ENCODE data around the gene HP. TPM values are rescaled to one million over a fixed set of nuclear protein-coding genes. Genes with fewer than 3 reads are reported as not detected.

Gene HP
- total and polyA plus RNA-seq, 2 of the 13 experiments (the other 11 are each of a cell fraction or from before 2014, with no cell fraction given), result 387 to 524 TPM

- Histone ChIP-seq H4K20me1 (ENCODE audit: insufficient read depth, low read length) (no peaks in the 10 kb centered on the region), H3K79me2 (ENCODE audit: insufficient read depth, low read length) (no peaks in the 10 kb centered on the region), H3K9me3 (ENCODE audit: low read length) (no peaks in the 10 kb centered on the region), H3K27me3 (ENCODE audit: control insufficient read depth in 1 of 2, insufficient read depth in 2 of 2, low read length in 2 of 2) (no peaks in the 10 kb centered on the region), H3K4me3 (replicated peaks in 1 of 3; ENCODE audit: insufficient read depth in 1 of 3, low read depth in 2 of 3, low read length in 3 of 3) (no peak overlapping the region), H3K36me3 (replicated peaks in 1 of 2; ENCODE audit: control insufficient read depth in 1 of 2, insufficient read depth in 2 of 2, low read length in 2 of 2) (no peaks in the 10 kb centered on the region), H3K27ac (ENCODE audit: extremely low read length, insufficient read depth, low read length) (no peak overlapping the region), H3K4me2 (ENCODE audit: low read depth, low read length) (no peak overlapping the region), H2AFZ (ENCODE audit: low read length) (no peak overlapping the region), H3K4me1 (ENCODE audit: insufficient read depth, low read length) (peaks cover 22% of the 10 kb centered on the region), H3K9ac (ENCODE audit: insufficient read depth, low read depth, low read length) (no peak overlapping the region)
- ATAC-seq (no peak), DNase-seq (ENCODE audit: low spot score) (no peak), FAIRE-seq (no peak)
- no TSS peak for BruUV-seq (replicated peaks)
- in situ Hi-C loops (cut with HindIII; ENCODE audit: extremely low pct_ligation_motif_present, low pct_unique_long_range_greater_than_20kb) (no loop called here), intact Hi-C loops (cut with micrococcal nuclease; ENCODE audit: unreplicated experiment) (no loop called here)
- POLR2A ChIA-PET, result no interaction called here
- TF ChIP-seq PCBP2 (optimal IDR thresholded peaks at IDR 0.05; ENCODE audit: low read depth, low read length, poor library complexity, severe bottlenecking), result no peak
- CTCF ChIA-PET (ENCODE audit: low intra/inter-chr PET ratio, low total read pairs), result no interaction called here
- 89% methylated on average over 4 of the region's 4 CpGs for WGBS (ENCODE audit: low lambda C conversion rate)
Observed at GRCh38 chr16:72033437-72033836, 20.9 kb upstream of the HP start.

- Histone ChIP-seq H4K20me1 (ENCODE audit: insufficient read depth, low read length) (no peaks in the 10 kb centered on the region), H3K4me1 (ENCODE audit: insufficient read depth, low read length) (0 out of 2 replicates have a peak, but pooled peaks cover 7% of the 10 kb centered on the region), H2AFZ (ENCODE audit: low read length) (no peak overlapping the region), H3K9me3 (ENCODE audit: low read length) (no peaks in the 10 kb centered on the region), H3K4me3 (replicated peaks in 1 of 3; ENCODE audit: insufficient read depth in 1 of 3, low read depth in 2 of 3, low read length in 3 of 3) (no peak overlapping the region), H3K9ac (ENCODE audit: insufficient read depth, low read depth, low read length) (no peak overlapping the region), H3K36me3 (replicated peaks in 1 of 2; ENCODE audit: control insufficient read depth in 1 of 2, insufficient read depth in 2 of 2, low read length in 2 of 2) (no peaks in the 10 kb centered on the region), H3K27me3 (ENCODE audit: control insufficient read depth in 1 of 2, insufficient read depth in 2 of 2, low read length in 2 of 2) (no peaks in the 10 kb centered on the region), H3K4me2 (ENCODE audit: low read depth, low read length) (no peak overlapping the region), H3K27ac (ENCODE audit: extremely low read length, insufficient read depth, low read length) (no peak overlapping the region), H3K79me2 (ENCODE audit: insufficient read depth, low read length) (no peaks in the 10 kb centered on the region)
- no TSS peak for BruUV-seq (replicated peaks)
- intact Hi-C loops (cut with micrococcal nuclease; ENCODE audit: unreplicated experiment), result no loop called here
- 92% methylated on average over 5 of the region's 5 CpGs for WGBS (ENCODE audit: low lambda C conversion rate)
- FAIRE-seq (no peak), DNase-seq (ENCODE audit: low spot score) (no peak), ATAC-seq (no peak)
- TF ChIP-seq MAFK (conservative IDR thresholded peaks at IDR 0.05 in 1 of 2, IDR thresholded peaks at IDR 0.05 in 1 of 2; ENCODE audit: low read length in 2 of 2) (peak in 1 of 2 experiments; percentile 7; a peak in 2 of 4 replicates), ZNF468 (CRISPR knock-in tag; IDR thresholded peaks at IDR 0.05) (no peak), ZNF747 (CRISPR knock-in tag; IDR thresholded peaks at IDR 0.05; ENCODE audit: borderline replicate concordance) (no peak), NFATC3 (CRISPR knock-in tag; IDR thresholded peaks at IDR 0.05) (no peak), HNF4G (IDR thresholded peaks at IDR 0.05; ENCODE audit: borderline replicate concordance, low read depth, low read length) (0 out of 2 replicates have a peak, but pooled peaks have one; percentile 5), HNF4G (CRISPR knock-in tag; IDR thresholded peaks at IDR 0.05; ENCODE audit: borderline replicate concordance, low read depth) (no peak), PRDM15 (CRISPR knock-in tag; IDR thresholded peaks at IDR 0.05) (peak; percentile 96), IRX3 (CRISPR knock-in tag; IDR thresholded peaks at IDR 0.05; ENCODE audit: borderline replicate concordance, low read depth) (no peak)
- ChIA-PET POLR2A (no interaction called here), CTCF (ENCODE audit: low intra/inter-chr PET ratio, low total read pairs) (no interaction called here)
- in situ Hi-C loops (cut with HindIII; ENCODE audit: extremely low pct_ligation_motif_present, low pct_unique_long_range_greater_than_20kb), result no loop called here
Observed at GRCh38 chr16:72036098-72036497, 18.2 kb upstream of the HP start.

All from HepG2 (cell line).